Superior temporal gyrus (tissue), 1 donor: ENCODE data around the gene LRRC46.

Source experiments
- DNase-seq: peaks from one replicate; pipeline ENCODE4 v3.0.0-alpha.2; 2016; ENCODE audit errors: extremely low spot score

Gene LRRC46

DNA sequence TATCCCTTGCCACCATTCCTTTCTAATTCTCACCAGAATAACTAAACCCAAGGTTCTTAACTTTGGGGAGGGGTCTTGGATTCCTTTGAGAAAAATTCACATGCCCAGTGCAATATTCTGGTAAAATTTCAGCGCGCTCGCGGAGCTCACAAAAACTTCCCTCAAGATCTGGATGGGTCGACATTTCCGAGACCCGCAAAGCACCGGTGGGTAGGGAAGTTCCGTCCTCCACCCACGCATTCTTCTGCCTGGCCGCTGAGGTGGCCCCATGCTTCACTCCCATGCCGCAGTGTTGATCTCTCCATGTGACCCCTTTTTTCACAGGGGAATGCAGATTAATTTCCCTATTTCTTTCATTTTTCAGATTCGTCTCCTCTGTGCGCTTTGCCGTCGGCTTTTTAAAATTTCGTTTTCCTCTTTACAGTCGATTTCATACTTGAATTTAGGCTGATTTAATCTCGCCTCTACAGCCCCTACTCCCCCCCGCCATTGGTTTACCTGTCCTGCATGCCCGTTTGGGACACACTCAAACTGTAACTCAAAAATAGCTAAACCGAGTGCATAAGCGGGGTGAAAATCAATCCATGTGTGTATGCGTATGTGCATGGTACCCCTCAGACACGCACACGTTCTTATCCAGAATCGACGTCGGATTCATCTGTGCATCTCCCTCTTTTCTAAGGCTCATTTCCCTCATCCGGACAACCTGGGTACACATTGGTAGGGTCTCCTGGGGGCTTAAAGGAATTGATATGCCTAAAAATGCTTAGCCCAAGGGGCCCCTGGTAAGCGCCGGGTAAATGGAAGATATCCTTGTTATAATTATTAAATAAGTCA, 20.9 kb downstream of the LRRC46 start:
- DNase-seq, result no peak

DNA sequence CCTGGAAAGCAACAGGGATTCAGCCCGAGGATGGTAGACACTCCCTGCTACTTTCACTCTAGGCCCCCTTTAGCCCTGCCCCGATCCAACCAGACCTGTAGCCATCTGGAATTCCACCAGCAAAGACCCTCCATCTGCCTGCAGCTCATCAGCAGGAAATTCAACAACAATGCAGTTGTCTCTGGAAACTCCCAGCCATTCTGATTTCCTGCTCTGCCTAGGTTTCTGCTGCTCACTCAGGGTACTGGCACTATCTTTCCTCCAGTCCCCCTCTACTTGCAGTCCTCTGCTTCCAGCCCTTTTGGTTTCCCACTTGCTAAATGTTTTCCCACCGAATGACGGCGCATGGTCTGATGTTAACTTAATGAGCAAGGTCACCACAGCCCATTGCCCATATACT, 22.1 kb downstream of the LRRC46 start:
- no peak for DNase-seq

- no peak for DNase-seq
Measured at GRCh38 chr17:47855737-47856136, 24.3 kb downstream of the LRRC46 start.

DNA sequence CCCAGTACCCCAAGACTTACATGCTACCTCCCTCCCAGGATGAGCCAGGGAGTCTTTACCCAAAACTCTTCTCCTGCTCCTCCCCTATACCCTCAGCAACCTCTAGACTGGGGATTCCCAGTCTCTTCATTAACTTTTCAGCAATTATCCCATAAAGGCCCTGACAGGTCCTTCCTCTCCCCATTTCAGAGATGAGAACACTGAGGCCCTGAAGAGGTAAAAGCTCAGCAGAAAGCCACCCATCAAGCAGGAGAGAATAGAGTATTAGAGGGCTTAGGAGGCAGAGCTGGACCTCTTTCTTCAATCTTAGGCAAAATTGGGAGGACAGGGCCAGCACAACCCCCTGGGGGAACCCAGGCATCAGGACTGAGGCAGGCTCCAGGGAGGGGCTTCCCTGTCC, 25.4 kb downstream of the LRRC46 start:
- DNase-seq, result no peak

GRCh38 chr17:47857551-47858455, 26.3 kb downstream of the LRRC46 start:
- no peak for DNase-seq

- no peak for DNase-seq
Measured at GRCh38 chr17:47860386-47860785, 28.9 kb downstream of the LRRC46 start.

GRCh38 chr17:47862621-47863440, 31.4 kb downstream of the LRRC46 start:
- no peak for DNase-seq

DNA sequence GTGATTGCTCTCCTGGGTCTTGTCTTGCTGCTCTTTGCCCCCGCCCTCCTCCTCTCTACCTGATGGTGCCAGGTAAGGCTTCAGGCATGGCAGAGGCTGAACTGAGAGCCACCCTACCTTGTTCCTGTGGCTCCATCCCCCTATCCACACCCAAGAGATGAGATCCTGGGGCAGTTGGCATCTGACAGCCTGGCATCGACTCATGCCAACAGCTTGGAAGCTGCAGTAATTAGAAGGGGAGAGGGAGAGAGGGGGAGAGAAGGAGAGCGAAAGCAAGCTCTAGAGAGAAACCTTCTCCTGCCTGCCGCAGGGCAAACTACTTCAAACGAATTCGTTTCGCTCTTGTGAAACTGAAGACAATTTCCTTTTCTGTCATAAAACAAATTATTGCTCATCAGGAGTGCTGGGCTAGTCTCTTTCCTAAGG, 33.3 kb downstream of the LRRC46 start:
- DNase-seq, result no peak

GRCh38 chr17:47866941-47867340, 35.5 kb downstream of the LRRC46 start:
- DNase-seq, result no peak

GRCh38 chr17:47867813-47868533, 36.5 kb downstream of the LRRC46 start:
- no peak for DNase-seq

GRCh38 chr17:47869114-47869513, 37.6 kb downstream of the LRRC46 start:
- no peak for DNase-seq

DNA sequence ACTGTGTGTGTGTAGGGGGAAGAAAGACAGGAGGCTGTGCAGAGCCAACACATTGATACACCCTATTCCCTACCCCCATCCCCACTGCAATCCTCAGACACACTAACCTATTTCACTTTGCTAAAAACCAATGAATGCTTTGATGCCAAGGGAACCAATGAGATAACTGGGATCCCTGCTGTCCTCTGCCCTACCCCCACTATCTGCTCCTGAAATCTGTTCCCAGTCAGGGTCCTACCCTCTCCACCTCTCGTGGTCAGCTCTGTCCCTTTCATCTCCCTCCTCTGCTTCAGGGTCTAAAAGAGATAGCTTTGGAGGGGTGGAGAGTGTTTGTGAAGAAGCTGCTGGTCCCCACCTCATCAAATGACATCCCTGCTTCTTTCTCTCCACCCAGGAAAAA, 38.6 kb downstream of the LRRC46 start:
- no peak for DNase-seq

DNA sequence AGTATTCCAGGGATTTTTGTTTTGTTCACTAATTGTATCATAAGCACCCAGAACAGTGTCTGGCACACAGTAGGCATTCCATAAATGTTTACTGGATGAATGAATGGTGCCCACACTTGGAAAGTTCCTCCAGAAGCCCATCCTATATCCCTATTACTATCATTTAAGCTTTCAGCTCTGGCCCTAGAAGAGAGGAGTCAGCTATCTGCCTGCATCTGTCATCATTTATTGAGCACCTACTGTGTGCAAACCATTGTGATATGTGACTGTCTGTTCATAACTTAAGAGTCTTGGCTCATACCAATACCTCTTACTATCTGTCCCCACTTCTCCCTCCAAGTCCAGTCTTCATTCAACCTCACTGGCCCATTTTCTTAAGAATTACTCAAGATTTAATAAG, 39.6 kb downstream of the LRRC46 start:
- no peak for DNase-seq

GRCh38 chr17:47872019-47872650, 40.7 kb downstream of the LRRC46 start:
- DNase-seq, result no peak

- DNase-seq, result no peak
Measured at GRCh38 chr17:47872651-47873161, 41.2 kb downstream of the LRRC46 start.

DNA sequence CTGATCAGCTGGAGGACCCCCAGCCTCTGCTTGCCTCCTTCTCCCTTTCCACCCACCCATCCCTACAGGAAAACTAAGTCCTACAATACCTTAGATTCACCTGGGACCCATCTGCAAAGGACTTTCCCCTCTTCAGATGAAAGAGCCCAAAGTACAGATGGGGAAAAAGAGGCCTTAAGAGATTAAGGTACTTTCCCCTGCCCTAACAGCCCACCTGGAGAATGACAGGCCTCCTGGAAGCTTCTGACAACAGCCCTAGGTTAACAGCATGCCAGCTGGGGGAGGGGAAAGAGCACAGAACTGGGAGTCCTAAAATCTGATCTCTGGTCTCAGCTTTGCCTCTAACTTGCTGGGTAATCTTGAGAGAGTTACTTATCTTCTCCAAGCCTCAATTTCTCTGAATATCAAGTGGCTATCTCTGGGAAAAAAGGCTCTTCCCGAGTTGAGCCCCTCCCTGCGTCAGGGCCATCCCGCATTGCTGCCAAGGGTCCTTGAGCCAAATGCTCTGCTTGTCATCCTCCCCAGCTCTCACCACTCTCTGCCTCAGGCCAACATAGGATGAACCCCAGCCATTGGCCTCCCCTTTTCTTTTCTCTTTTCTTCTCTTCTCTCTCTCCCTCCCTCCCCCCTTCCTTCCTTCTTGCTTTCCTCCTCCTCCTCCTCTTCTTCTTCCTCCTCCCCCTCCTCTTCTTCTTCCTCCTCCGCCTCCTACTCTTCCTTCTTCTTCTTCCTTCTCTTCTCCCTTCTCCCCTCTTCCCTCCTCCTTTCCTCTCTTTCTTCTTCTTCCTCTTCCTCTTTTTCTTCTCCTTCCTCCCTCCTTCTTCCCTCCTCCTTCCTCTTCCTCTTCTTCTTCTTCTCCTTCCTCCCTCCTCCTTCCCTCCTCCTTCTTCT, 42.0 kb downstream of the LRRC46 start:
- DNase-seq, result no peak

DNA sequence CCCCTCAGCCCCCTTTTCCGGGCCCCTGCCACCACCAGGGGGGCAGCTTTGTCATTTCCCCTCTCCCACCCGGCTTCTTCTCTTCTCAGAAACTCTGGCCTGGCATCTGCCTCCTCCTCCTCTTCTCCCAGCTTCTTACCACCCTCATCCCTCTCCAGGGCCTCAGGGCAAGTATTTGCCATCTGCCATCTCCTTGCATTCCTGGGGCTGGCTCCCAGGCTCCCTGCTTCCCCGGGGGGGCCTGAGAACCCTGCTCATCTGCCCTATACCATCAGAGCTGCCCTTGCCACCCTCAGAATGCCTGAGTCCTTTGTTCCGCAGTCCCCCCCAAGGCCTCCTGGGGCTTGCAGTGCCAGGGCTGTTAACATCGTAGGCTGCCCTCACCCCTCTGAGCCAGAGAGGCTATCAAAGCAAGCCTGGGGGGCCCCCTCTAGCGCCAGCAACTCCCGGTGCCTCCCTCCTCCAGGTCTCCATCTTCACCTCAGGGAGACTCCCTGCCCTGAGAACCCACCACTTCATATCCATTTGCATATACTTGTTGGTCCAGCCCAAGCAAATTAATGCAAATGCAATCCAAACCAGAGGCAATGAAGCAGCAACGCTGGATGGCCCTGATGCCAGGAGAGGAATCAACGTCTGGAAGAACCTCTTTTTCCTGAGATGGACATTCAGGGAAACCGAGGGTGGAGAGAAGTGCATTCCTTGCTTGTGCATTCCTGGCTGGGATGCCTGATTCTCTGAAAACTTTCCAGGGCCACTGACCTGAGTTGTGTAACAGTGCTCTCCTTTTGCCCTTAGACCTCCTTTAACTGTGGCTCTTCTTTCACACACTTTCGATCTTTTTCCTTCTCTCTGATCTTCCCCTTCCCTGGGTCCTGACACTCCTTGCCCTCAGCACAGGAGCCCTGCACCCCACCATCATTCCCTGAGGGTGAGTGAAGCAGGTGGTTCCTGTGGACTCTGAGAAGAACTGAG, 43.8 kb downstream of the LRRC46 start:
- DNase-seq, result no peak

DNA sequence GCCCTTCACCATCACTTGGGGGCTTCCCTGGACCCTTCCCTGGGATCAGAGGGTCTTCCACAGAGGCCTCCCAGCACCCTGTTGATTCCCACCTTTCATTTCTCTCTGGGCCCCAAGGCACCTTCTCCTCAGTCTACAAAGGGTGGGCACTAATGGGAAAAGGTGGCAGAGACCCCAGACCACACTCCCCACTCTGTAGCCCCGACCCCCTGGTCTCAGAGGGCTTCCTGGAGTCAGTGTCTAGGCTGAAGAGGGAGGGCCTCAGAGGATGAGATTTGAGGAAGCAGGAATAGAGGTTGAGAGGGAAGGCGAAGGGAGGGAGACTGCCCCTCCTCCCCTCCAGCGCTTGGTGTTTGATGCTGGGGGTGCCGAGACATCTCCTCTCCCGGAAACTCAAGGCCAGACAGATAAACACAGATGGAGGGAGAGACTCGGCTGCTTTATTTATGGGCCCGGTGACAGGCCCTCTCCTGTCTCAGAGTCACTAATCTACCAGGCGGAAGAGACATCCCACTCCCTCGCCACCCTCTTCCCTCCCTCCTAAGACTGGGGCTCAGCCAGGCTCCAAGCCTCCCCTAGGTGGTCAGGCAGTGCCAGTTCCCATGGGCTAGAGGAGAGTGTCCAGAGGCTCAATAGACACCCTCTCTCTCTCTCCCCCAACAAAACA, 46.0 kb downstream of the LRRC46 start:
- DNase-seq, result no peak
